ENCODE measurements around the gene RAMACL.

- TF ChIP-seq SP1 (IDR thresholded peaks at IDR 0.05; ENCODE audit: low read depth) (no peak), CTCF (IDR thresholded peaks at IDR 0.05 in 2 of 3, conservative IDR thresholded peaks at IDR 0.05 in 1 of 3; ENCODE audit: borderline replicate concordance in 1 of 3, insufficient read depth in 1 of 3, low read depth in 2 of 3, low read length in 2 of 3) (no peak), MAX (IDR thresholded peaks at IDR 0.05) (no peak), POLR2A (IDR thresholded peaks at IDR 0.05; ENCODE audit: borderline replicate concordance, extremely low read depth, insufficient read depth, insufficient read length) (no peak), RAD21 (IDR thresholded peaks at IDR 0.05; ENCODE audit: low read depth) (no peak), EGR1 (IDR thresholded peaks at IDR 0.05; ENCODE audit: low read depth) (no peak), CEBPB (IDR thresholded peaks at IDR 0.05; ENCODE audit: low read depth) (no peak)
Measured at GRCh38 chr6:166611631-166612030, 25.2 kb upstream of the RAMACL start.

All from HCT116 (cell line).